ENCODE results near the gene ANKRD60. TPM values are rescaled to one million over a fixed set of nuclear protein-coding genes. Genes with fewer than 3 reads are reported as not detected.

The ANKRD60 gene, protein sequence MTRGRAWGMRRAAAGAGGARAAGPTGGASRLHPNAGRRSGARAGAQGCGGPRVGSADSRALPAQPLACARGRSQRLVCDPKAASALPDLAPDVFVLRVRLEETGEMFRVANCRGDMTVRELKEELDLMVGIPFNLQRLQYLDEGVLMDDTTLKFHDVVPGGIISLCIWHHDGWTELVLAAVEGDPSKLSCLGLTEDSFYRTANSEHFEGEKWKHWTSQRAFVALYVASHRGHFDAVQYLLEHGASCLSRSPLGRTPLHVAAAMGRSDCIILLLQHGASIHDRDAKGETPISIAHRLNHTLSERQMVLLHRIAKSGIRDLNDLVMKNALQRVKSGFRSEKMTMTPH
- total RNA-seq (2014; rRNA removed; shearing (Covaris generic)), result not detected in 2 replicates
- not detected in 2 replicates for polyA plus RNA-seq (2016; fragmentation: Nextera tagmentation; extraction: Ambion mirVana)

DNA sequence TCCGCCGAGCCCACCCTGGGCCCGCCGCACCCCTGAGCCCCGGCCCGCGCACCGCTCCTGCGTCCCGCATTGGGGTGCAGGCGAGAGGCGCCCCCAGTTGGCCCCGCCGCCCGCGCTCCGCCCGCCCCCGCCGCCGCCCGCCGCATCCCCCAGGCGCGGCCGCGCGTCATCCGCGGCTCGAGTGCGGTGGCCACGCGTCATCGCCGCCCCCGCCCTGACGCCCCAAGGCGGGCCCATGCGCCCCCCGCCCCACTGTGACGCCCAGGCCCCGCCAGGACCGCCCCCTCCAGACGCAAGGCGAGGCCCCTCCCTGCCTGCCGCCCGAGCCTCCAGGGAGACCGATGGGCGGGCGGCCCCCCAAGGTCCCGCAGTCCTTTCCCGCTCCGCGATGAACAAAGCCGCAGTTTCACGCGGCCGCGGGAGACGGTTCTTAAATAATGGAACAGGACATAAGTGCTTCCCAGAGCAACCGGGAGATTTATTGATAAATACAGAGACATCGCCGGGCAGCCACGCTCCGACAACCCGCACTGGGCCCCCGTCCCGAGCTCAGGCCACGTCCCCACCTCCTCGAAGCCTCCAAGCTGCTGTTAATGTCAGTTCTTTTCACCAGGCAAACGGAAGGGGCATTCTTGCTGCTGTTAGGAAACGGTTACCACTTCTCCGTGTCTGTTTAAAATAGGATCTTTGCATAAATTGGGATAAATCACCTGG is at the start of gene ANKRD60:
Gene ANKRD60 (minus strand): TSS at position 170 of the 714 bp plus-strand sequence. CDS start 0 bp downstream, at position 170.
- peak within 1 kb of the TSS; percentile 76 for H3K4me2 ChIP-seq (ENCODE audit: unreplicated experiment)
- no peaks in the 10 kb centered on the region for H3K9me3 ChIP-seq (ENCODE audit: low read depth)
- H3K9ac ChIP-seq, result peak within 1 kb of the TSS; percentile 62
- H3K9me2 ChIP-seq (ENCODE audit: insufficient read depth), result no peaks in the 10 kb centered on the region
- peak; percentile 59 for DNase-seq
- H3K27me3 ChIP-seq (replicated peaks; ENCODE audit: insufficient read depth), result no peaks in the 10 kb centered on the region; the same call in 1 of the 2 replicates
- no peaks in the 10 kb centered on the region for H3K36me3 ChIP-seq (ENCODE audit: low read depth)
- peaks cover 19% of the 10 kb centered on the region; the same call in 1 of the 2 replicates for H3K4me1 ChIP-seq (ENCODE audit: insufficient read depth)
- H4K20me1 ChIP-seq (ENCODE audit: insufficient read depth), result no peaks in the 10 kb centered on the region
- H3K27ac ChIP-seq, result no peak within 1 kb of the TSS
- H3K4me3 ChIP-seq, result peak within 1 kb of the TSS; percentile 63
- H3K79me2 ChIP-seq (ENCODE audit: insufficient read depth), result no peaks in the 10 kb centered on the region
- WGBS, 2 experiments (ENCODE audit: low coverage in 1 of 2, low lambda C conversion rate in 2 of 2, missing lambda C conversion rate in 2 of 2), result 18 to 19% methylated on average over 22 to 36 of the region's 74 CpGs
- no peak for TF ChIP-seq EZH2 (IDR thresholded peaks at IDR 0.05; ENCODE audit: insufficient read depth, poor library complexity, severe bottlenecking)
- no peak for TF ChIP-seq EZH2phosphoT487 (IDR thresholded peaks at IDR 0.05; ENCODE audit: insufficient read depth, low read depth)
- H3F3A ChIP-seq (ENCODE audit: insufficient read depth), result peaks cover 24% of the 10 kb centered on the region
- in situ Hi-C loops (cut with MboI), result loop anchor here (25.0 kb wide), 2 partner anchors 609 to 784 kb away; partner anchors contain the start of genes CTSZ and TUBB1
- peak within 1 kb of the TSS; percentile 57 for H2AFZ ChIP-seq

DNA sequence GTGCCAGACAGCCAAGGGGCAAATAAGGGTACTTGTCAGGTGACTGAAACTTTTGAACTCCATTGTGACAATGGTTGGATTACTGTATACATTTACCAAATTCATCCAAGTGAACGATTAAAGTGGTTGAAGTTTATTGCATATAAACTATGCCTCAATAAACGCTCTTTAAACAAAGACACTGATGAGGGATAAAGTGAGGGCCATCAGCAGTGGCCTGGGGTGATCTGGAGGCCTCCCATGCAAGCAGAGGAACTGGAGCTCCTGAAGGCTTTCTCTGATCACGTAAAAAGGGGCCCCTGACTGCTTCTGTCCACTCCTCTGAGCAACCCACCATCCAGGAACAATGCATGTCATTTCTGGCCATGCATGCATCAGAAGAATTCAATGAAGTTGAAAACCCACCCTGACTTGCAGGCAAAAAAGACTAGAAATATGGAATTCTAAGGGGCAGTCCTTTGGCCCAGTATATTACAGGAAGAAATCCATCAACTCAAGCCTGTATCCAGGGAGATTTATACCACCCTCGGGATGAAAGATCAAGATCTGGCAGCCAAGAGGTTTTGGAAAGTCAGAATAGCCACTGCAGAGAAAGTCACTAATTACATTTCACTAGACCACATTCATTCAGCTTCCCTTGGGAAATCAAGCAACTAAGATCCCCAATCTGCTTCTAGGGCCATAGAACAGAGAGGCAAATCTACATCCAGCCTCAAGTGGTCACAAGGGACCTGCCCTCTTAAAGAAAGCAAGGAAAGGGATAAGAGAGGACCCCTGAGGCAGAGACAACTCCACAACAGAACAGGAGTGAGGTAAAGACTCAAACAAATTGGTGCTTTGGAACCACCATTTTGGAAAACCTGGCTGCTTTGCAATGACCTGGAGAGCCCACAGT is 49.4 kb upstream of the ANKRD60 start:
- Histone ChIP-seq H3K36me3 (ENCODE audit: low read depth) (no peaks in the 10 kb centered on the region), H4K20me1 (ENCODE audit: insufficient read depth) (no peaks in the 10 kb centered on the region), H3K4me3 (no peak overlapping the region), H3K4me2 (ENCODE audit: unreplicated experiment) (no peak overlapping the region), H3K79me2 (ENCODE audit: insufficient read depth) (peaks cover 80% of the 10 kb centered on the region), H3K9ac (no peak overlapping the region), H3K9me3 (ENCODE audit: low read depth) (no peaks in the 10 kb centered on the region), H3K27ac (no peak overlapping the region), H3K9me2 (ENCODE audit: insufficient read depth) (no peaks in the 10 kb centered on the region; the same call in 1 of the 2 replicates), H3F3A (ENCODE audit: insufficient read depth) (no peaks in the 10 kb centered on the region), H3K4me1 (ENCODE audit: insufficient read depth) (no peaks in the 10 kb centered on the region), H3K27me3 (replicated peaks; ENCODE audit: insufficient read depth) (no peaks in the 10 kb centered on the region), H2AFZ (no peak overlapping the region)
- no peak for TF ChIP-seq EZH2 (IDR thresholded peaks at IDR 0.05; ENCODE audit: insufficient read depth, poor library complexity, severe bottlenecking)
- TF ChIP-seq EZH2phosphoT487 (IDR thresholded peaks at IDR 0.05; ENCODE audit: insufficient read depth, low read depth), result no peak
- in situ Hi-C loops (cut with MboI), result no loop called here
- no peak for DNase-seq
- 63 to 66% methylated on average over 4 of the region's 4 CpGs for WGBS, 2 experiments (ENCODE audit: low coverage in 1 of 2, low lambda C conversion rate in 2 of 2, missing lambda C conversion rate in 2 of 2)

DNA sequence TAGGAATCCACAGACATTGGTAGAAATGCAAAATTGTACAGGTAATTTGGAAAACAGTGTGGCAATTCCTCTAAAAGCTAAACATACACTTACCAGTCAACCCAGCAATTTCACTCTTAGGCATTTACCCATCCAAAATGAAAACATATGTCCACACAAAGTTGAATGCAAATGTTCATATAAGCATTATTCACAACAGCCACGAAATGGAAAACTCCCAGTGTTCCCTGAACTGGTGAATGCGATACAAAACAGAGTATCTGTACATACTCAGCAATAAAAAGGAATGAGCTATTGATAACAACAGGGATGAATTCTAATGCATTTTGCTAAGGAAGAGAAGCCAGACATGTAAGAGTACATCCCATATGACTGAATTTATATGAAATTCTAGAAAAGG is 48.7 kb upstream of the ANKRD60 start:
- Histone ChIP-seq H3K27ac (no peak overlapping the region), H3K4me2 (ENCODE audit: unreplicated experiment) (no peak overlapping the region), H3K79me2 (ENCODE audit: insufficient read depth) (peaks cover 83% of the 10 kb centered on the region), H3F3A (ENCODE audit: insufficient read depth) (no peaks in the 10 kb centered on the region), H3K4me3 (no peak overlapping the region), H2AFZ (no peak overlapping the region), H3K4me1 (ENCODE audit: insufficient read depth) (no peaks in the 10 kb centered on the region), H3K27me3 (replicated peaks; ENCODE audit: insufficient read depth) (no peaks in the 10 kb centered on the region), H3K9ac (no peak overlapping the region), H3K36me3 (ENCODE audit: low read depth) (no peaks in the 10 kb centered on the region), H4K20me1 (ENCODE audit: insufficient read depth) (no peaks in the 10 kb centered on the region), H3K9me2 (ENCODE audit: insufficient read depth) (no peaks in the 10 kb centered on the region; the same call in 1 of the 2 replicates), H3K9me3 (ENCODE audit: low read depth) (no peaks in the 10 kb centered on the region)
- DNase-seq, result no peak
- in situ Hi-C loops (cut with MboI), result no loop called here
- WGBS, 2 experiments (ENCODE audit: low coverage in 1 of 2, low lambda C conversion rate in 2 of 2, missing lambda C conversion rate in 2 of 2), result 79 to 83% methylated on average over 2 of the region's 2 CpGs
- no peak for TF ChIP-seq EZH2phosphoT487 (IDR thresholded peaks at IDR 0.05; ENCODE audit: insufficient read depth, low read depth)
- no peak for TF ChIP-seq EZH2 (IDR thresholded peaks at IDR 0.05; ENCODE audit: insufficient read depth, poor library complexity, severe bottlenecking)

DNA sequence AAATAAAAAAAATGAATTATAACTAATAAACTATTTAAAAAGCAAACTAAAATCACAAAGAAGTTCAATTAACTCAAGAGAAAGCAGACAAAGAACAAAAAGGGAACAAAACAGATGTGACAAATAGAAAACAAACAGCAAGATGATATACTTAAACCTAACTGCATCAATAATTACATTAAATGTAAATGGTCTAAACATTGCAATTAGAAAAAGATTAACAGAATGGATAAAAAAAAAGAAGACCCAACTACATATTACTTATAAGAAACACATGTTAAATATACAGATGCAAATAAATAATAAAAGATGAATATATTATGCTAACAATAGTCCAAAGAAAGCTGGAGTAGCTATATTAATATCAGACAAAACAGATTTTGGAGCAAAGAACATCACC is 45.9 kb upstream of the ANKRD60 start:
- no peaks in the 10 kb centered on the region for H3K27me3 ChIP-seq (replicated peaks; ENCODE audit: insufficient read depth)
- no peak overlapping the region for H3K27ac ChIP-seq
- H3F3A ChIP-seq (ENCODE audit: insufficient read depth), result no peaks in the 10 kb centered on the region
- peaks cover 56% of the 10 kb centered on the region for H3K79me2 ChIP-seq (ENCODE audit: insufficient read depth)
- H3K9ac ChIP-seq, result no peak overlapping the region
- TF ChIP-seq EZH2 (IDR thresholded peaks at IDR 0.05; ENCODE audit: insufficient read depth, poor library complexity, severe bottlenecking), result no peak
- TF ChIP-seq EZH2phosphoT487 (IDR thresholded peaks at IDR 0.05; ENCODE audit: insufficient read depth, low read depth), result no peak
- no peak overlapping the region for H3K4me2 ChIP-seq (ENCODE audit: unreplicated experiment)
- no peaks in the 10 kb centered on the region for H3K4me1 ChIP-seq (ENCODE audit: insufficient read depth)
- no peak overlapping the region for H3K4me3 ChIP-seq
- no peak overlapping the region for H2AFZ ChIP-seq
- H3K36me3 ChIP-seq (ENCODE audit: low read depth), result peaks cover 10% of the 10 kb centered on the region; the same call in 1 of the 2 replicates
- H3K9me2 ChIP-seq (ENCODE audit: insufficient read depth), result no peaks in the 10 kb centered on the region; the same call in 1 of the 2 replicates
- H4K20me1 ChIP-seq (ENCODE audit: insufficient read depth), result no peaks in the 10 kb centered on the region
- in situ Hi-C loops (cut with MboI), result no loop called here
- no peaks in the 10 kb centered on the region for H3K9me3 ChIP-seq (ENCODE audit: low read depth)
- no peak for DNase-seq
